Stimulated activated naive CD8-positive, alpha-beta T cell treated with anti-CD3 and anti-CD28 coated beads, Interleukin-15, Interleukin-2, amounts not matched to agents 100 ng/mL and 50 ng/mL, for 24 hours (primary cell): Measurements from ENCODE around the gene ATOH8.

Source experiments
- H3K27ac Mint-ChIP-seq: one replicate; pipeline ENCODE4 v1.8.0; 2021; ENCODE audit warnings: mild to moderate bottlenecking, mixed read lengths
- H3K27me3 Mint-ChIP-seq: one replicate; pipeline ENCODE4 v1.8.0; 2021; ENCODE audit warnings: mixed read lengths
- H3K36me3 Mint-ChIP-seq: one replicate; pipeline ENCODE4 v1.8.0; 2021; ENCODE audit warnings: low read depth, mixed read lengths
- H3K4me1 Mint-ChIP-seq: one replicate; pipeline ENCODE4 v1.8.0; 2021; ENCODE audit warnings: low read depth, mixed read lengths
- H3K4me3 Mint-ChIP-seq: one replicate; pipeline ENCODE4 v1.8.0; 2021; ENCODE audit warnings: mild to moderate bottlenecking, mixed read lengths
- H3K9me3 Mint-ChIP-seq: one replicate; pipeline ENCODE4 v1.8.0; 2021; ENCODE audit warnings: mixed read lengths

Gene ATOH8

DNA sequence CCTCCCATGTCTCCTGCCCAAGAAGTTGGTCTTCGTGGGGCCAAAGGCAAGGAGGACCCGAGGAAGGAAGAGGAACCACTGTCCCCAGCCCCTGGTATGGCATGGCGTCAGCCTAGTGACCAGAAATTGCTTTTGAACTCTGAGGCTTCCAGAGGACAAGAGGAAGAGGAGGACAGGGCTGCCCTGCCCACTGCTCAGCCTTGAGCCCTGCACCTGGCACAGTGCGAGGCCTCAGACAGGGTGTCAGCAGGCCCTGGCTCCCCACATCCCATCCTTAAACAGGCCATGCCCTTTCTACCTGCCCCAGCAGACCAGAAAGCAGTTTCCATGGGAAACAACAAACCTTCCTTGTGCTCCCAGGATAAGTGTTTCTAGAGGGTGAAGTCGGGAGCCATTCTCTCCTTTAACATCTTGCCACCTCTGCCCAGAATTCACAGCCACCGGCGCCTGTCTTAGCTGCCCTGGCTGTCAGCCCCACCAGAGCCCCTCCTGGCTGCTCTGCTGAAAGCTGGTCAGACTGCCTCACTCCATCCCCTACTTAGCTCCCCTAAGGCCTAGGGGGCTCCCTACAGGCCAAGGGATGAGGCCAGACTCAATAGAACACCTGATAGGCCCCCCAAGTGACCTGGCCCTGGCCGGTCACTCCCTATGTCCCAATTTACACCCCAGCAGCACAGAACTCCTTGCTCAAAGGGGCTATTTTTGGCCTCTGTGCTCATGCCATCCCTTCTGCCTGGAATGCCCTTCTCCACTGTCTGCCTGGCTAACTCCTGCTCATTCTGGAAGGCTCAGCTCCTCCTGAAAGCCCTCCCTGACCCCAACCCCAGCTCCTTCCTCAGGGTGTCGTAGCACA, 20.6 kb downstream of the ATOH8 start:
- no peak overlapping the region for H3K4me3 Mint-ChIP-seq
- H3K36me3 Mint-ChIP-seq, result no peaks in the 10 kb centered on the region
- no peaks in the 10 kb centered on the region for H3K9me3 Mint-ChIP-seq
- no peaks in the 10 kb centered on the region for H3K4me1 Mint-ChIP-seq
- peaks cover 22% of the 10 kb centered on the region for H3K27me3 Mint-ChIP-seq
- no peak overlapping the region for H3K27ac Mint-ChIP-seq

DNA sequence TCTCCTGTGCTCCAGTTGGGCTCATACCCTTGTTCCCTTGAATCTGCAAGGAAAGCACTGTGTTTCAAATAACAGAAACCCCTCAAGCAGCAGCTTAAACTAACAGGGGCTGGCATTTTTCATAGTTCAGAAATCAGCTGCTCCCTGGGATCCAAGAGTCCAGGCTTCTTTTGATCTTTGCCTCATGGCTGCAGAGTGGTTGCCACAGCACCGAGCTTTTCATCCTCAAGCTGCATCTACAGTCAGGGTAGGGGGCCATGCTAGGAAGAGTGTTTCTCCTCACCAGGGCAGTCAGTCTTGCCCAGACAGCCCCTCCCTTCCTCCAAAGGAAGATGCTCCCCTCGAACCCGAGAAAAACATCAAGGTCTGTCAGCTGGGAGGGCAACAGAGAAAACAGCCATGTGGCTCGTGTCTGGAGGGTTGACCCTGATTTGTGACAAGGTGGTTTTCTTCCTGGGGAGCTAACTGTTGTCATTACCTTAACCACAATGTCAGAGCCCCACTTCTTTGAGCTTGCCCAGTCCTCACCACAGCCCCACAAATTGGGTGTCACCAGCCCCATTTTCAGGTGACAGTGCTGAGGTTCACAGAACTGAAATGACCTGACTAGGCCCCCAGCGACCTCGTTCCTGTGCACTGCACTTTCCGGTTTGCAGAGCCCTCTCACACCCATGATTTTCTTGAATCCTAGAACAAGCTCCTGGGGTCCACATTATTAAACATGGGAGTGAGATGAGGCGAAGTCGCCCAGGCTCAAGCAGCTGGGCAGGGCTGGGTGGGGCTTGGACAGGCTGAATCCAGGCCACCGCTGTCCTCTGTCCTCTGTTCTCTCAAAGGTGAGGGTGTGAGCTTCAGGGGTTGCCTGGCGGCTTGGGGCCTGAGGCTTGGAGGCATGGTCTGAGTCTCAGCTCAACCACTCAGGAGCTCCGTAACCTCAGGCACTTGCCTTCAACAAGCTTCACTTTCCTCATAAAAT, 21.9 kb downstream of the ATOH8 start:
- no peaks in the 10 kb centered on the region for H3K9me3 Mint-ChIP-seq
- no peaks in the 10 kb centered on the region for H3K36me3 Mint-ChIP-seq
- H3K4me3 Mint-ChIP-seq, result no peak overlapping the region
- no peaks in the 10 kb centered on the region for H3K4me1 Mint-ChIP-seq
- H3K27me3 Mint-ChIP-seq, result peaks cover 21% of the 10 kb centered on the region
- H3K27ac Mint-ChIP-seq, result no peak overlapping the region

DNA sequence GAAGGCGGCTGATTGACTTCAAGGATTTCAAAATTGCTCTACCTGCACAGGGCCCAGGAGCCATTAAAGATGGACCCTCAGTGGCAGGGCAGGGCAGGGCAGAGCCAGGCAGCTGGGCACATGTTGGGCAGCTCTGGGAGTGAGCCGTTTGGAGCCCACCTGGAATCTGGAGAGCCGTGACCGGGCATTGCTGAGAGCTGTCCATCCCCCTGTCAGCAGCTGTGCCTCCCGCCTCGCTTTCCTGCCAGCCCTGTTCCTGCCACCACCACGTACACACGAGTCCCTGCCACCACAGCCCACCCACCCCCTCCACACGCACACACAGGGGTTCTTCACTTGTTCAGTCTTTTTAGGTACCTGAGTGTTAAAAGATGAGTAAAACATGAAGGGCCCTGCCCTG, 22.9 kb downstream of the ATOH8 start:
- H3K27ac Mint-ChIP-seq, result no peak overlapping the region
- H3K4me1 Mint-ChIP-seq, result no peaks in the 10 kb centered on the region
- H3K9me3 Mint-ChIP-seq, result no peaks in the 10 kb centered on the region
- H3K27me3 Mint-ChIP-seq, result peaks cover 11% of the 10 kb centered on the region
- H3K4me3 Mint-ChIP-seq, result no peak overlapping the region
- no peaks in the 10 kb centered on the region for H3K36me3 Mint-ChIP-seq

DNA sequence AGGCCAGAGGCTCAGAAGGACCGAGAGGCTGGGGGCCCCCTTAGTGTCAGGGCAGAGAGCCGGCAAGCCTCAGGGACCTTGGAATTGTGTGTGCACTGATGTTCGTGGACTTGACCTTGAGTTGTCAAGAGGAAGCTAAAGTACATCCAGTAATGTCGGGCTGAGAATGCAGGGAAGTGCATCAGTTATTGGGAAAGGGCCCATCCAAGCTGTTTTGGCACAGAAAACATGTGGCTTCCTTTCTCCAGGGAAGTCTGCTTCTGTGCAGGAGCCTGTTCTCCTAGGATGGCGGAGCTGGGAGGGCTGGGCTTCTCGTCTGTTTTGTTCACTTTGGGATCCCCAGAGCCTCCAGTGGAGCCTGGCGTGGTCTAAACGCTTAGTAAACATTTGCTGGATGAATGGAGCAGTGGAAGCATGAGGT, 23.7 kb downstream of the ATOH8 start:
- Mint-ChIP-seq H3K36me3 (no peaks in the 10 kb centered on the region), H3K4me1 (no peaks in the 10 kb centered on the region), H3K27ac (no peak overlapping the region), H3K27me3 (peaks cover 9% of the 10 kb centered on the region), H3K4me3 (no peak overlapping the region), H3K9me3 (no peaks in the 10 kb centered on the region)

DNA sequence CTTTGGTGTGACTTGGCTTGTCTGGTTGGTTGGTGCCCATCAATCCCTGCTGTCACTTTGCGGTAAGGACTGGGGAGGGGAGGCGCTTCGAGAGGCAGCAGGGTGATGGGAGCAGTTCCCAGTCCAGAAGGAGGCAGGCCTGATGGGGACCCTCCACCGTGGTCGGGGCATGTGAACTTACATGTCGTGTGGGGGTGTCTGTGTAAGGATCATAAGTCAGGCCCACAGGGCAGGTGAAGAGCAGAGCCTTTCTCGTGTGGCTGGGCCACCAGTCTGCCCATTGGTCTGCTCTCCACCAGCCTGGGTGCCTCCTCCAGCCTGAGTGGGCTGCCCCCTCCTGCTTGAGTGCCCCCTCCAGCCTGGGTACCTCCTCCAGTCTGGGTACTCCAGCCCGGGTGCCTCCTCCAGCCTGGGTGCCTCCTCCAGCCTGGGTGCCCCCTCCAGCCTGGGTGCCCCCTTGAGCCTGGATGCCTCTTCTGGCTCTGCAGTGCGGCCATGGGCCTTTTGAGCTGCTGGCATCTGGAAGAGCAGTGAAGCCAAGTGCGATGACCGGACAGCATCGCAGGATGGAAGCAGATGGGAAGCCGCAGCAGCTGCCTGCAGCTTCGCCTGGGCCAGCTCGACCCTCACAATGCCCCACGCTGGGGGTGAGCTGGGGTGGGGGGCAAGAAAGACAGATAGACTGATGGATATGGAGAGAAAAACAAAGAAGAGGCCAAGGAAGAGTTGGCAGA, 25.0 kb downstream of the ATOH8 start:
- no peak overlapping the region for H3K27ac Mint-ChIP-seq

DNA sequence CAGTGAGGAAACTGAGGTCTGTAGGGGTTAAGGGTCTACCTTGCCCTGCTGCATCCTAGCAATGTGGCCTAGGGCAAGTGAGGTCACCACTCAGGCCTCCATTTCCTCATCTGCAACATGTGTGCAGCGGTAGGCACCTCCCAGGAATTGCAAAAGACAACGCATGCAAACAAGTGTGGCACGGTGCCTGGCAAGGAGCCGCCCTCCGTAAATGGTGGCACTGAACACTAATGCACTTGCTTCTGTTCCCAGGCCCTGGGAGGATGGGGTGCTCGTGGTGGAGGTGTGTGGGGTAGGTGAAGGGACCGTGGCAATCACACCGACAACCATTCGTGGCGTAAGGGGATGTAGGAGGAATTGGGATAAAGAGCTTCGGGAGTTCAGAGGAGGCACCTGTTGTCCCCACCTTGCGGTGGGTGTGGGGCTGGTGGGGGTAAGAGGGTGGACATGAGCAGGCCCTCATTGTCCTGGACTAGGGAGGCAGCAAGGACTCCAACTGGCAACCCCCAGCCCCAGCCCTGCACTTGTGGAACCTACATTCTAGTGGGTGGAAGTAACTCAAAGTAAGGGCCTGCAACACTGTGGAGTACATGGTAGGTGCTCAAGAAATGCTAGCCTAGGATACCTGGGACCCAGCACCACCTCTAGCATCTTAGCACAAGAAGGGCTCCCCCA, 26.0 kb downstream of the ATOH8 start:
- H3K27ac Mint-ChIP-seq, result no peak overlapping the region
- H3K27me3 Mint-ChIP-seq, result no peaks in the 10 kb centered on the region
- no peaks in the 10 kb centered on the region for H3K9me3 Mint-ChIP-seq
- H3K36me3 Mint-ChIP-seq, result no peaks in the 10 kb centered on the region
- H3K4me1 Mint-ChIP-seq, result no peaks in the 10 kb centered on the region
- no peak overlapping the region for H3K4me3 Mint-ChIP-seq

More for the DNA sequence above, 25.0 kb downstream of the ATOH8 start:
- H3K27me3 Mint-ChIP-seq, result peaks cover under 1% of the 10 kb centered on the region
- H3K4me1 Mint-ChIP-seq, result no peaks in the 10 kb centered on the region
- no peaks in the 10 kb centered on the region for H3K9me3 Mint-ChIP-seq
- no peak overlapping the region for H3K4me3 Mint-ChIP-seq
- H3K36me3 Mint-ChIP-seq, result no peaks in the 10 kb centered on the region

DNA sequence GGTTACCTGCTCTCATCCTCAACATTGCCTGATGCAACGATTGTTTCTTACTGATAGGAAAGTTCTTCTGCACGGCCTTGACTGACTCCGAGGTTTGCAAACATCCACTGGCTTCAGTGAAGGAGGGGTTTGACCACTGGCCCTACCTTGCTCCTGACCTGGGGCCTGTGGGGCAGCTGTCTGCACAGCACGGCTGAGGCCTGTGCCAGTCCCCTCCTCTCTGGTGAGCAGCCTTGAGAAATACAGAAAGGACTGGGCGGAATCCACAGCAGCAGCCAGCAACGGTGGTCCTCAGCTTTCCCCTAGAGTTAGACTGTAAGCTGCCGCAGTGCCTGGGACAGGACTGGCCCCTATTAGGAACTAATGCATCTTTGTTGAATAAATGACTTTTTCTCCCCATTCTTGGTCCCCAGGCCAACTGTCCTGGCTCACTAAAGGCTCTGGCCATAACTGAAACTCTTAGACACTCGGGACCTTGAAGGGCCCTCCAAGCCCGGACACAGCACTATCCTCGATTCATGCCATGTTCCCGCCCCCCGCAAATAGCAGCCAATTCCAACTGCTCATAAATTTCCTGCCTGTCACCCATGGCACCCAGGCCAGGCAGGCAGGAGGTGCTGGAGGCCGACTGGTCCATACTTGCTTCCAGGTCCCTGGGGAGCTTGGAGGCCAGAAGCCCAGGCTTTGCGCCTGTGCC, 26.7 kb downstream of the ATOH8 start:
- no peaks in the 10 kb centered on the region for H3K27me3 Mint-ChIP-seq
- no peak overlapping the region for H3K4me3 Mint-ChIP-seq
- no peaks in the 10 kb centered on the region for H3K36me3 Mint-ChIP-seq
- H3K4me1 Mint-ChIP-seq, result peaks cover 4% of the 10 kb centered on the region
- H3K27ac Mint-ChIP-seq, result no peak overlapping the region
- no peaks in the 10 kb centered on the region for H3K9me3 Mint-ChIP-seq

DNA sequence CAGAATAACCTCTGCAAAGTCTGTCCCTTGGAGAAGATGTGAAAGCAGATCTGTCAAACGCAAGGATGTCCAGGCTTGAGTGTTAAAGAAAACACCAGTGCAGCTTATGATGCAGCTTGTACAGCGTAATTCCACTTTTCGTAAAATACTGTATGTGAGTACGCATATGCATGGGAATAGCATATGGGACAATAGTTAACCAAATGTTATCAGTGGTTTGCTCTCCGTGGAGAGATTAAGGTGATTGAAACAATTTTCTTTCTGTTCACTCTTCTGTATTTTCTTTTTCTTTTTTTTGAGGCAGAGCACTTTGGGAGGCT, 27.2 kb downstream of the ATOH8 start:
- Mint-ChIP-seq H3K27ac (no peak overlapping the region), H3K9me3 (no peaks in the 10 kb centered on the region), H3K4me1 (peaks cover 5% of the 10 kb centered on the region), H3K27me3 (no peaks in the 10 kb centered on the region), H3K4me3 (no peak overlapping the region), H3K36me3 (no peaks in the 10 kb centered on the region)

DNA sequence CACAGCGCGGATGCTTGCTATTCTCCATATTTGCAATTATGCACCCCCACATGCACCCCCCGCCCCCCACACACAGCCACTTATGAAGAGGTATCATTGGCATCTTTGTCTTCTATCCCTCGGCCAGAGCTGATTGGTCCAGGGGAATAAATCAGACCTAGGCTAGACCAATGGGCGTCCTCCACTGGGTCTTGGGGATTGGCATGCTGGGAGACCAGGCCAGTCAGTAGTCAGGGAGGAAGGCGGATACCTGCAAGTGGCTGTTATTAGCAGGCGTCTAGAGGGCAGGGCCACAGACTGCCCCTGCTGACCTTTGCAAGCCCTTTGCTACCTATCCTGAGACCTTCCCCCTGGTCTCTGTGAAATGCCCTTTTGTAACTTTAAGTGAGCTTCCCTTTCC, 30.0 kb downstream of the ATOH8 start:
- no peaks in the 10 kb centered on the region for H3K36me3 Mint-ChIP-seq
- no peak overlapping the region for H3K27ac Mint-ChIP-seq
- no peak overlapping the region for H3K4me3 Mint-ChIP-seq
- no peaks in the 10 kb centered on the region for H3K9me3 Mint-ChIP-seq
- H3K27me3 Mint-ChIP-seq, result no peaks in the 10 kb centered on the region
- peaks cover 5% of the 10 kb centered on the region for H3K4me1 Mint-ChIP-seq

DNA sequence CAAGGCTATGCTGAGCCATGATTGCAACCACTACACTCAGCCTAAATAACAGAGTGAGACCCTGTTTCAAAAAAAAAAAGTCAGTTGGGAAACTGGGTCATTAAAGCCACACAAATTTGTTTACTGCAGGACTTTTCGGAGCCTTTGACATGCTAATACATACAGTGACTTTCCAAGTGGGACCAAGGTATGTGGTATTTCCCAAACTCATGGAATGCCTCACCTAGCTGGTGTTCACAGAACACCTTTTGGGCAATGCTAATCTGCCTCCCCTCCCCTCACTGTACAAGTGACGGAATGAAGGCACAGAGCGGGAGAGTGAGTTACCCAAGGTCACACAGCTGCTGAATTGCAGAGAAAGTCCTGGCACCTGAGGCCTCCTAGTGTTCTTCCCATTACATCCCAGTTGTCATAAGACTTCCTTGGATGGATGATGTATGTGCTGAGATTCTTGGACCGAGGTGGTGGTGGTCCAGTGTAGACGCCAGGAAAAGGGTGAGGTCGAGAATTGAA, 30.7 kb downstream of the ATOH8 start:
- Mint-ChIP-seq H3K36me3 (no peaks in the 10 kb centered on the region), H3K27ac (no peak overlapping the region), H3K9me3 (no peaks in the 10 kb centered on the region), H3K4me1 (peaks cover 5% of the 10 kb centered on the region), H3K4me3 (no peak overlapping the region), H3K27me3 (no peaks in the 10 kb centered on the region)

DNA sequence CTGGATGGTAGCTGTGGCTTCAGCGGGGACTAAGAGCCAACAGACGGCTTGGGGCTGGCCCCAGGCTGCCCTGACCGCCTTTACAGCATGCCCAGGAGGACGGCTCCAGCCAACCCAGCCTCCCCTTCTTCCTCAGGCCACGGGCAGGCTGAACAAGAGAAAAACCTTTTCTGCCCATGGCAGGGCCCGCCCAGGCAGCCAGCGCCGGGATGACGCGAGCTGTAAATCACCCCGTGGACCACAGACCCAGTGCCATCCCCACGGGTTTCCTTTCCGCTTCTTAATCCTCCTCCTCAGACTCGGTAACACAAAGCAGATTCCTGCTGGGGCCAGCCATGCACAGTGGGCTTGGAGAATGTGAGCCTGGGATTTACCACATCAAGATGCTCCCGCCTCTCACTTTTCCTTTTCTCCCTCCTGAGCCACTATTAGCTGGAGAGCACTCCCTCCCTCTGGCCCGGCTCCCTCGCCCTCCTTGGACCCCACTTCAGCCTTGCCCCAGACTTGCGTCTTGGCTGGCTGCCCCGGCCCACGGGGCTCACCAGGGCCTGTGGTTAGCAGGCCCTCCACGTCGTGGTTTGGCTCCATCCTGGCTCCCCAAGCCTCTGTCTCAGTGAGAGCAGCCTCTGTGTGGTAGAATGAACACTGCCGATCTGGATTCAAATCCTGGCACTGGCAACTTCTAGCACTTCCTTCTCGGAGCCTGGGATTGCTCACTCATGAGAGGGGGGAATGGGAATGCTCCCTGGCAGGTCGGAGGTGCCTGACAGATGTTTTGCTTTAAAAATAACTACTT, 31.4 kb downstream of the ATOH8 start:
- H3K4me1 Mint-ChIP-seq, result peaks cover 5% of the 10 kb centered on the region
- H3K4me3 Mint-ChIP-seq, result no peak overlapping the region
- H3K27ac Mint-ChIP-seq, result no peak overlapping the region
- no peaks in the 10 kb centered on the region for H3K36me3 Mint-ChIP-seq
- no peaks in the 10 kb centered on the region for H3K27me3 Mint-ChIP-seq
- no peaks in the 10 kb centered on the region for H3K9me3 Mint-ChIP-seq

DNA sequence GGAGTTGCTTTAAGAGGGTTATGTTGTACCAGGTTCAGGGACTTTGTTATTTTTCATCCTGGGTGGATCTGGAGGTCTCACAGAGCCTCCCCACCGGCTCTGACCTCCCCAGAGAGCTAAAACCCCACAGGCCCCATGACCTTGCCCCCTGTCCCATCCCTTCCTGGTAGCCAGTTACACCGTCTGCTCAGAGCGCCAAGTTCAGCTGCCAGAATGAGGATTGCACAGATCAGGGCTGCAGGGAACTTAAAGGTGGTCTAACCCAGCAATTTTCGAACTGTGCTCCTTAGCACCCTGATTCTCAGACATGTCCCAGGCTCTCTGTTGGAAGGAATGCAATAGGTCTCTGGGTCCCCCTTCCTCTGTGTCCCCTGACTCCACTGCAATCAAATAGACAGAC, 32.1 kb downstream of the ATOH8 start:
- Mint-ChIP-seq H3K27me3 (no peaks in the 10 kb centered on the region), H3K36me3 (no peaks in the 10 kb centered on the region), H3K9me3 (no peaks in the 10 kb centered on the region), H3K4me1 (peaks cover 5% of the 10 kb centered on the region), H3K27ac (no peak overlapping the region), H3K4me3 (no peak overlapping the region)

DNA sequence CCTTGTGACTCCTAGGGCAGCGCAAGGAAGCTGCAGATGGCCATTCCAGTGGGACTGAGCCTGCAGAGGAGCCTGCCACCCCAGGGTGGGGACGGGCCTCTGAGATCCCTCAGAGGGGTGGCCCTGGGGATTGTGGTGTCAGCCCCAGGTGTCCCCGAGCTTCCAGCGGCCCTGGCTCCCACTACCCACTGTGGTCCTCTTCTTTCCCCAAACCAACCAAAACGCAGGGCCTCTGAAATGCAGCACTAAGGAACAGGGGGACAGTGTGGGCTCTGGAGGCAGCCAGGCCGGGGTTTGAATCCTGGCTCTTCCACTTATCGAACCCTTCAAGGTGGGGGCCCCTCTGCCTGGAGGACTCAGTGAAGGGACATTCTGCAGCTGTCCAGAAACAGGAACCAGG, 32.7 kb downstream of the ATOH8 start:
- no peaks in the 10 kb centered on the region for H3K27me3 Mint-ChIP-seq
- no peaks in the 10 kb centered on the region for H3K9me3 Mint-ChIP-seq
- H3K27ac Mint-ChIP-seq, result no peak overlapping the region
- H3K4me1 Mint-ChIP-seq, result peaks cover 5% of the 10 kb centered on the region
- no peak overlapping the region for H3K4me3 Mint-ChIP-seq
- no peaks in the 10 kb centered on the region for H3K36me3 Mint-ChIP-seq
